HEK293T (cell line): Measurements from ENCODE around the gene POLR3GL.

ENCODE experiments used
- ARNT ChIP-seq: fragments of 450-650 bp; IDR thresholded peaks from 2 replicates; pipeline ENCODE4 v1.6.1; 2017; ENCODE audit warnings: mild to moderate bottlenecking
- ELF4 ChIP-seq: fragments of 450-650 bp; IDR thresholded peaks from 2 replicates; pipeline ENCODE4 v1.6.1; 2017; ENCODE audit warnings: antibody characterized with exemption
- FOXA1 ChIP-seq: fragments of 450-650 bp; IDR thresholded peaks from 2 replicates; pipeline ENCODE4 v1.6.1; 2016; ENCODE audit warnings: mild to moderate bottlenecking
- FOXK2 ChIP-seq: fragments of 450-650 bp; IDR thresholded peaks from 2 replicates; pipeline ENCODE4 v1.6.1; 2016; ENCODE audit warnings: mild to moderate bottlenecking
- FOXM1 ChIP-seq: fragments of 450-650 bp; IDR thresholded peaks from 2 replicates; pipeline ENCODE4 v1.6.1; 2017; ENCODE audit warnings: mild to moderate bottlenecking, borderline replicate concordance
- HDGF ChIP-seq: fragments of 450-650 bp; IDR thresholded peaks from 2 replicates; pipeline ENCODE4 v1.6.1; 2017; ENCODE audit warnings: antibody characterized with exemption, borderline replicate concordance
- SP1 ChIP-seq: fragments of 450-650 bp; IDR thresholded peaks from 2 replicates; pipeline ENCODE4 v1.6.1; 2017
- TARDBP ChIP-seq: fragments of 450-650 bp; IDR thresholded peaks from 2 replicates; pipeline ENCODE4 v1.6.1; 2016

- TF ChIP-seq ARNT (no peak), SP1 (no peak), FOXA1 (no peak), HDGF (no peak), FOXM1 (no peak), ELF4 (no peak), TARDBP (no peak), FOXK2 (no peak)
These were observed 10.7 kb downstream of the POLR3GL start for GRCh38 chr1:145975216-145975615.
